ENCODE results near the gene SLC15A5.

SLC15A5 gene

DNA sequence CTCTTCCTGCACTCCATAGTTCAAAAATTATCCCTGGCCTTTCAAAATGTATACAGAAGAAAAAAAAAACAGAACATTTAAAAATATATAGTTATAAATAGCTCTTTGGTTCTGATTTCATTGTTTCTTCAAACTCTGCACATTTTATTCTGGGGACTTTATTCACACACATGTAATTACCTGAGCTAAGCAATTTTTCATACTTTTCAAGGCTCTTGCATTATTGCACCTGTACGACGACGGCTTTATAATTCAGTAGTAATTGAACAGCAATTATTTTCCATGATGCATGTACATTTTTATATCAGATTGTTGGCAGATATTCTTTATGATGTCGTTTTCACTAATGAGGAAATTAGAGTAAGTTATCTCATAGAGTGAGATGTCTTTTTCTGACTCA lies 13.5 kb upstream of the SLC15A5 start:
- Histone ChIP-seq H3K36me3 (ENCODE audit: control insufficient read depth, insufficient read depth, low read length) (no peaks in the 10 kb centered on the region), H3K9ac (no peak overlapping the region), H3K27ac (no peak overlapping the region), H3K9me3 (ENCODE audit: control insufficient read depth, low read length) (no peaks in the 10 kb centered on the region), H3K4me1 (no peaks in the 10 kb centered on the region), H3K27me3 (ENCODE audit: control insufficient read depth, insufficient read depth, low read length) (no peaks in the 10 kb centered on the region), H3K79me2 (no peaks in the 10 kb centered on the region), H3K4me2 (ENCODE audit: low read length) (no peak overlapping the region), H3K4me3 (ENCODE audit: low read depth, low read length) (no peak overlapping the region), H2AFZ (no peak overlapping the region)
- TF ChIP-seq, protein P1, sequence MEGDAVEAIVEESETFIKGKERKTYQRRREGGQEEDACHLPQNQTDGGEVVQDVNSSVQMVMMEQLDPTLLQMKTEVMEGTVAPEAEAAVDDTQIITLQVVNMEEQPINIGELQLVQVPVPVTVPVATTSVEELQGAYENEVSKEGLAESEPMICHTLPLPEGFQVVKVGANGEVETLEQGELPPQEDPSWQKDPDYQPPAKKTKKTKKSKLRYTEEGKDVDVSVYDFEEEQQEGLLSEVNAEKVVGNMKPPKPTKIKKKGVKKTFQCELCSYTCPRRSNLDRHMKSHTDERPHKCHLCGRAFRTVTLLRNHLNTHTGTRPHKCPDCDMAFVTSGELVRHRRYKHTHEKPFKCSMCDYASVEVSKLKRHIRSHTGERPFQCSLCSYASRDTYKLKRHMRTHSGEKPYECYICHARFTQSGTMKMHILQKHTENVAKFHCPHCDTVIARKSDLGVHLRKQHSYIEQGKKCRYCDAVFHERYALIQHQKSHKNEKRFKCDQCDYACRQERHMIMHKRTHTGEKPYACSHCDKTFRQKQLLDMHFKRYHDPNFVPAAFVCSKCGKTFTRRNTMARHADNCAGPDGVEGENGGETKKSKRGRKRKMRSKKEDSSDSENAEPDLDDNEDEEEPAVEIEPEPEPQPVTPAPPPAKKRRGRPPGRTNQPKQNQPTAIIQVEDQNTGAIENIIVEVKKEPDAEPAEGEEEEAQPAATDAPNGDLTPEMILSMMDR (IDR thresholded peaks at IDR 0.05) = no peak

DNA sequence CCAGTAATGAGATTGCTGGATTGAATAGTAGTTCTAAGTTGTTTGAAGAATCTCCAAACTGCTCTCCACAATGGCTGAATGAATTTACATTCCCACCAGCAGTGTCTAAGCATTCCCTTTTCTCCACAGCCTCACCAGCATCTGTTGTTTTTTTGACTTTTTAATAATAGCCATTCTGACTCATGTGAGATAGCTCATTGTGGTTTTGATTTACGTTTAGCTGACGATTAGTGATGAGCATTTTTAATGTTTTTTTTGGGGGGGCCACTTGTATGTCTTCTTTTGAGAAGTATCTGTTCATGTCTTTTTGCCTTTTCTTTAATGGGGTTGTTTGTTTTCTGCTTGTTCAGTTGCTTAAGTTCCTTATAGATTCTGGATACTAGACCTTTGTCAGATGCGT lies 8.1 kb upstream of the SLC15A5 start:
- no peak overlapping the region for H2AFZ ChIP-seq
- H3K79me2 ChIP-seq = no peaks in the 10 kb centered on the region
- no peaks in the 10 kb centered on the region for H3K4me1 ChIP-seq
- H3K27me3 ChIP-seq (ENCODE audit: control insufficient read depth, insufficient read depth, low read length) = no peaks in the 10 kb centered on the region
- no peak overlapping the region for H3K4me2 ChIP-seq (ENCODE audit: low read length)
- no peak overlapping the region for H3K4me3 ChIP-seq (ENCODE audit: low read depth, low read length)
- no peak overlapping the region for H3K9ac ChIP-seq
- no peaks in the 10 kb centered on the region for H3K36me3 ChIP-seq (ENCODE audit: control insufficient read depth, insufficient read depth, low read length)
- H3K27ac ChIP-seq = no peak overlapping the region
- no peaks in the 10 kb centered on the region for H3K9me3 ChIP-seq (ENCODE audit: control insufficient read depth, low read length)
- TF ChIP-seq, protein P1 (IDR thresholded peaks at IDR 0.05) = no peak

DNA sequence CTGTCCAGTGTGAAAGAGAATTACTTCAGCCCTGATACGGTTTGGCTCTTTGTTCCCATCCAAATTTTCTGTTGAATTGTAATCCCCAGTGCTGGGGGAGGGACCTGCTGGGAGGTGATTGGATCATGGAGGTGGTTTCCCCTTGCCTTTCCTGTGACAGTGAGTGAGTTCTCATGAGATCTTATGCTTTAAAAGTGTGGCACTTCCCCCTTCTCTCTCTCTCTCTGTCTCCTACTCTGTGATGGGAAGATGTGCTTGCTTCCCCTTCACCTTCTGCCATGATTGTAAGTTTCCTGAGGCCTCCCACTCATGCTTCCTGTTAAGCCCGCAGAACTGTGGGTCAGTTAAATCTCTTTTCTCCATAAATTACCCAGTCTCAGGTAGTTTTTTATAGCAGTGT lies 5.5 kb upstream of the SLC15A5 start:
- Histone ChIP-seq H3K27me3 (ENCODE audit: control insufficient read depth, insufficient read depth, low read length) (no peaks in the 10 kb centered on the region), H3K27ac (no peak overlapping the region), H3K4me1 (no peaks in the 10 kb centered on the region), H3K4me2 (ENCODE audit: low read length) (no peak overlapping the region), H3K4me3 (ENCODE audit: low read depth, low read length) (no peak overlapping the region), H3K79me2 (no peaks in the 10 kb centered on the region), H3K36me3 (ENCODE audit: control insufficient read depth, insufficient read depth, low read length) (no peaks in the 10 kb centered on the region), H3K9me3 (ENCODE audit: control insufficient read depth, low read length) (no peaks in the 10 kb centered on the region), H3K9ac (no peak overlapping the region), H2AFZ (no peak overlapping the region)
- TF ChIP-seq, protein P1 (IDR thresholded peaks at IDR 0.05) = no peak

DNA sequence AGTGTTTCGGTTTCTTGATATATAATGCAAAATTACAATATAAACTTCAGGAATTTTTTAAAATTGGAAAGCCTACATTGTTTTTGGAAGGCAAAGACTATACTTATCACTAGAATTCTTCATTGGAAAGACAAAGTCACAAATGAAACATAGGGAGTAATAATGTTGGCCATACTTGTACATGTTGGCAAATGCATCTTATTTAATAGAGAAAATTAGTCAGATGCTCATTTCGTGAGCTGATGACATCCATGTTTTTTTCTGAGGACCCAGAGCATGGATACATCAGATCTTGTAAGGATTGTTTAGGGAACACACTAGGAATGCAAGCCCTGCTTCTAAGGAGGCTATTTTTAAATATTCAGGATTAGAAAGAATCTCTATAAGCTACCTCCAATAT lies 4.6 kb upstream of the SLC15A5 start:
- H3K79me2 ChIP-seq = no peaks in the 10 kb centered on the region
- no peaks in the 10 kb centered on the region for H3K27me3 ChIP-seq (ENCODE audit: control insufficient read depth, insufficient read depth, low read length)
- no peak overlapping the region for H3K4me3 ChIP-seq (ENCODE audit: low read depth, low read length)
- no peaks in the 10 kb centered on the region for H3K4me1 ChIP-seq
- H3K9me3 ChIP-seq (ENCODE audit: control insufficient read depth, low read length) = no peaks in the 10 kb centered on the region
- no peak overlapping the region for H3K9ac ChIP-seq
- H2AFZ ChIP-seq = no peak overlapping the region
- no peaks in the 10 kb centered on the region for H3K36me3 ChIP-seq (ENCODE audit: control insufficient read depth, insufficient read depth, low read length)
- TF ChIP-seq, protein P1 (IDR thresholded peaks at IDR 0.05) = no peak
- H3K4me2 ChIP-seq (ENCODE audit: low read length) = no peak overlapping the region
- H3K27ac ChIP-seq = no peak overlapping the region

DNA sequence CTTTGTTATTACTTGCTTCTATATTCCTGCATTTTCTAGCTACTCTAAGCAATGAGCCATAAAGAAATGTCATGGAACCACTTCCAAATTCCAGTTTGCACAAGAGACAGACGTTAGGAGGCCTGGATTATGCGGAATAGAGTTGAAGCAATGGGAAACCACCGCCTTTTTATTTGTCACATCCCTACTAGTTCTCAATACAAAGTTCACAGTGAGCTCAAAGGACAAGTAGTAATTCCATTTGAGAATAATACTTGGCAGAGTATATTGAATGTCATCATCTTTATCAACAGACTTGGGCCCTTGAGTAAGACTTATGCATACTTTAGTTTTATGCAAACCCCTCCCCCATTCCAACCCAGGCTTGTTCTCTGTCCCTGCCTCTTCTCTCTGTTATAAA lies 3.7 kb upstream of the SLC15A5 start:
- Histone ChIP-seq H3K4me1 (no peaks in the 10 kb centered on the region), H3K4me2 (ENCODE audit: low read length) (no peak overlapping the region), H3K9ac (no peak overlapping the region), H2AFZ (no peak overlapping the region), H3K27ac (no peak overlapping the region), H3K27me3 (ENCODE audit: control insufficient read depth, insufficient read depth, low read length) (no peaks in the 10 kb centered on the region), H3K9me3 (ENCODE audit: control insufficient read depth, low read length) (no peaks in the 10 kb centered on the region), H3K79me2 (no peaks in the 10 kb centered on the region), H3K36me3 (ENCODE audit: control insufficient read depth, insufficient read depth, low read length) (no peaks in the 10 kb centered on the region), H3K4me3 (ENCODE audit: low read depth, low read length) (no peak overlapping the region)
- TF ChIP-seq, protein P1 (IDR thresholded peaks at IDR 0.05) = no peak
